ENCODE results near the gene TOB1.

GRCh38 chr17:50858486-50859225 lies 7.5 kb downstream of the TOB1 start:
- TF ChIP-seq EZH2 (IDR thresholded peaks at IDR 0.05; ENCODE audit: borderline replicate concordance, insufficient read depth, low read depth, low read length, poor library complexity, severe bottlenecking) (no peak), CTCF (IDR thresholded peaks at IDR 0.05) (no peak)
